Hepatocyte (in vitro differentiated cells): Measurements from ENCODE around the gene TMEM167A.

Experiments used
- CTCF ChIP-seq: fragments of 200-600 bp; sonication (generic); IDR thresholded peaks from 2 replicates; pipeline ENCODE4 v1.5.1; 2016; ENCODE audit warnings: antibody characterized with exemption, mild to moderate bottlenecking; ENCODE audit not compliant: poor library complexity
- EZH2 ChIP-seq: fragments of 200-600 bp; sonication (generic); IDR thresholded peaks from 2 replicates; pipeline ENCODE4 v1.6.1; 2016; ENCODE audit warnings: antibody characterized with exemption, mild to moderate bottlenecking, borderline replicate concordance
- EZH2phosphoT487 ChIP-seq: fragments of 200-600 bp; sonication (generic); IDR thresholded peaks from one replicate; pipeline ENCODE4 v1.6.1; 2018; ENCODE audit warnings: antibody characterized with exemption, mild to moderate bottlenecking, low read depth, moderate library complexity; ENCODE audit not compliant: unreplicated experiment, severe bottlenecking

GRCh38 chr5:83035373-83036100 lies 41.7 kb downstream of the TMEM167A start:
- TF ChIP-seq CTCF (no peak), EZH2 (no peak), EZH2phosphoT487 (no peak)
